GM18499 (cell line): ENCODE results near the gene ADM5.

Experiments
- ATAC-seq: cut with Tn5 transposase; IDR thresholded peaks from one replicate; pipeline ENCODE4 v1.9.1; 2021; ENCODE audit warnings: moderate number of reproducible peaks; ENCODE audit not compliant: insufficient read depth, unreplicated experiment

Gene ADM5, protein sequence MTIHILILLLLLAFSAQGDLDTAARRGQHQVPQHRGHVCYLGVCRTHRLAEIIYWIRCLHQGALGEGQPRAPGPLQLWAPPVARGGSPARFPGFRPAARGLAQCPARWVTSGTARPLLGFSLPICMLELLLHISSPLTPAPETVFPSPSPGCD

GRCh38 chr19:49689133-49690078 is at the start of gene ADM5:
Gene ADM5 (plus strand): TSS chr19:49689594. CDS start chr19:49689838, 244 bp downstream.
- ATAC-seq = no peak

DNA sequence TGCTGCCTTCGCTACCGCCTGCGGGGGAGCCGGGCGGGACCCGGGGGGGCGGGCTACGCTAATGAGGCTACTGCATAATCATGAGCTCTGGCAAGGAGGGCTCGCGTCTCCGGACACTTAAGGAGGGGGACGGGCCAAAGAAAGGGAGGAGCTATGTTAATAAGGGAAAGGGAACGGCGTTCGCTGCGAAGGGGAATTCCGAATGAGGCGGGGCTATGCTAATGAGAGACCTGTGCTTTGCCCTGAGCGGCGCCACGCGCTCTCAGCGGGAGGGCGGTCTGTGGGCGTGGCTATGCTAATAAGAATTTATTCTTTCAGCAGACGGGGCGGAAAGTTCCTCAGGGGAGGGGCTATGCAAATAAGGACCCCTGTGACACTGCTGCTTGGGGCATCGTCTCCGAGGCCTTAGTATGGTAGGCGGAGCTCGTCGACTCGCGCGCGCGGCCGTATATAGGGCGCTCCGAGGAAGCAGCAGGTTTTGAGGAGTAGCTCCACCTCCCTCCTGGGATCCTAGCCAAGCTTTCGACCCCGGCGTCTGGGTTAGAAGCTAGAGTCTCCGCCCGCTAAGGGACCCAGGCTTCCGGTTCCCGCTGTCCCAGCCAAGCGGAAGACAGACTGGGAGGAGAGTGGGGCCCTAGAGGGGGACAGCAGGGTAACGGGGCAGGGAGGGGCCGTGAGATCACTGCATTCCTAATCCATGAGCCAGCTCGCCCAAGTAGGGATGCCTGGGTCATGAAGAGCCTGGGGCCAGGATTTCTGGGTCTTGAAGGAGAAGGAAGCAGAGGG is 49.1 kb upstream of the ADM5 start, which contains the start of gene RRAS:
RRAS (minus strand) TSS at position 31 of the 786 bp plus-strand sequence. CDS start 45 bp downstream, outside the sequence.
- peak; percentile 46 for ATAC-seq

- ATAC-seq = peak; percentile 40
Observed at GRCh38 chr19:49641688-49642491, 47.5 kb upstream of the ADM5 start, which contains the start of gene SCAF1. Gene SCAF1 (plus strand): TSS chr19:49642209. CDS start chr19:49645027, 2,818 bp downstream.

- no peak for ATAC-seq
Observed at GRCh38 chr19:49642492-49643035, 46.8 kb upstream of the ADM5 start.

DNA sequence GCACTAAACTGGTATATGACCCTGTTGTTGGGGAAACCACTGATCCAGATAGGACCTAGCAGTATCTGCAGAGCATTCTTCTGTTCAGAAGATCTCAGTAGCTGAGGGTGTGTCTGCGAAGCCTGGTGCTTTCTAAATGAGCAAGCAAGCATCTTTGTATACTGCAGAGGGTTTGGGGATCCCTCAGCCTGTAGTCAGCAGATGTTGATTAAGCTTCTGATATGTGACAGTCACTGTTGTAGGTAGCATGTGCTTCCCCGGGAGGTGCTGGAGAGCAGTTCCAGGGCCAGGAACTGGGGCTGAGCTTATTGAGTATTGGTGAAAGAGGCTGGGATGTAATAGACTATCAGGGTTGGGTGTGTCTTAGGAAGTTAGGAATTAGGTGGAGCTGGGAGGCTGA is 45.9 kb upstream of the ADM5 start:
- no peak for ATAC-seq

DNA sequence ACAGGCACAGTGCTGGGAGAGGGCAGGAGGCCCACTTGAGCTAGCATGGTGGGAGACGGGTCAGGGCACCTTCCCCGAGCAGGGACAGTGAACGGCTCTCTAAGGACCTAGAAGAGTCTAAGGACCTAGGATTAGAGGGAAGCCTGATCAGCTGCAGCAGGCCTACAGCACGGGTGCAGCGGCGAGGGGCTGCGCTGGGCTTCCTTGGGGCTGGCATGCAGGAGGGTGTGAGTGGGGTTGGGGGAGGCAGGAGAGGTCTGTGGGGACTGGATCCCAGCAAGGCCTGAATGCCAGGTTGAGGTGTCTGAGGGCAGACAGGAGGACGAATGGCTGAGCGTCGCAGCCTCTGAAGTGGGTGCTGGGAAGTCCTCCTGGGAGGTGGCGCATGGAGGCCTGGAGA is 43.8 kb upstream of the ADM5 start:
- no peak for ATAC-seq

DNA sequence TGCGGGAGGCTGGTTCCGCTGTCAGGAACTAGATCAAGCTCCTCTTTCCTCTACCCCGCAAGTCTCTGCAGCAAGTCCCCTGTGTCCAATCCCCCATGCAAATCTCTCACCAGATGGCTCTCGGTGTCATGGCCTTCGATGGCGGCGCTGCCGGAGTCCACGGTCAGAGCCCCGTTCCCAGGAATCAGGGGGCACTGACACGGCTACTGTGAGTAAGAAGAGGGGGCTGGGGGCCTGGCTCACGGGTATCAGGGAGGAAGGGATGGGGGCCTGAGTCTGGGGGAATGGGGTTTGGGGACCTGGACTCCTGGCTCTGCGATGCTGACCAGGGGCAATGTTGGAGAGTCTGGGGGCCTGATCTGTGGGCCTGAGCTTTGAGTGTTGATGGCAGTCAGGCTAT is 43.4 kb upstream of the ADM5 start:
- no peak for ATAC-seq

GRCh38 chr19:49646586-49646985 is 42.8 kb upstream of the ADM5 start:
- ATAC-seq = no peak

DNA sequence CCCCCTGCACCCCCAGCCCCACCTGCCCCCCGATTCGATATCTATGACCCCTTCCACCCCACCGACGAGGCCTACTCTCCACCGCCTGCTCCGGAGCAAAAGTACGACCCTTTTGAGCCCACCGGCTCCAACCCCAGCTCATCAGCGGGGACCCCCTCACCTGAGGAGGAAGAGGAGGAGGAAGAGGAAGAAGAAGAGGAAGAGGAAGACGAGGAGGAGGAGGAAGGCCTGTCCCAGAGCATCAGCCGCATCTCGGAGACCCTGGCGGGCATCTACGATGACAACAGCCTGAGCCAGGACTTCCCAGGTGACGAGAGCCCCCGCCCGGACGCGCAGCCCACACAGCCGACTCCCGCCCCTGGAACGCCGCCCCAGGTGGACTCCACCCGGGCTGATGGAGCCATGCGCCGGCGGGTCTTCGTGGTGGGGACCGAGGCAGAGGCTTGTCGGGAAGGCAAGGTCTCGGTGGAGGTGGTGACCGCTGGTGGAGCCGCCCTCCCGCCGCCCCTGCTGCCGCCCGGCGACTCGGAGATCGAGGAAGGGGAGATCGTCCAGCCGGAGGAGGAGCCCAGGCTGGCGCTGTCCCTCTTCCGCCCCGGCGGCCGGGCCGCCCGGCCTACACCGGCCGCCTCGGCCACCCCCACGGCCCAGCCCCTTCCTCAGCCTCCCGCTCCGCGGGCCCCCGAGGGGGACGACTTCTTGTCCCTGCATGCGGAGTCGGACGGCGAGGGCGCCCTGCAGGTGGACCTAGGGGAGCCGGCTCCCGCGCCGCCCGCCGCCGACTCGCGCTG is 38.2 kb upstream of the ADM5 start:
- ATAC-seq = no peak

- no peak for ATAC-seq
Observed at GRCh38 chr19:49651820-49652550, 37.4 kb upstream of the ADM5 start.

- no peak for ATAC-seq
Observed at GRCh38 chr19:49652551-49653465, 36.6 kb upstream of the ADM5 start.

- ATAC-seq = no peak
Observed at GRCh38 chr19:49653466-49653806, 36.0 kb upstream of the ADM5 start.

DNA sequence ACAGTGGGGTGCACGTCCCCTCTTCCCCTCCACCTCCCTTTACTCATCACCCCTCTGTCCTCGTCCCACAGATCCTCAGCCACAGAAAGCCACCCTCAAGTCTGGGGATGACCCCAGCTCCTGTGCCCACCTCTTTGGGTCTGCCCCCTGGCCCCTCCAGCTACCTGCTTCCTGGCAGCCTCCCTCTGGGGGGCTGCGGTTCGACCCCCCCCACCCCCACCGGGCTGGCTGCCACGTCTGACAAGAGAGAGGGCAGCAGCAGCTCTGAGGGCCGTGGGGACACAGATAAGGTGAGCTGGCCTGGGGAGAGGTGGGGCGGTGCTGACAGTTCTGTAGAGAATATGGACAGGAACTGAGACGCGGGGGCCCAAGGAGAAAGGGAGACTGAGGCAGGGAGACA is 34.8 kb upstream of the ADM5 start:
- no peak for ATAC-seq

DNA sequence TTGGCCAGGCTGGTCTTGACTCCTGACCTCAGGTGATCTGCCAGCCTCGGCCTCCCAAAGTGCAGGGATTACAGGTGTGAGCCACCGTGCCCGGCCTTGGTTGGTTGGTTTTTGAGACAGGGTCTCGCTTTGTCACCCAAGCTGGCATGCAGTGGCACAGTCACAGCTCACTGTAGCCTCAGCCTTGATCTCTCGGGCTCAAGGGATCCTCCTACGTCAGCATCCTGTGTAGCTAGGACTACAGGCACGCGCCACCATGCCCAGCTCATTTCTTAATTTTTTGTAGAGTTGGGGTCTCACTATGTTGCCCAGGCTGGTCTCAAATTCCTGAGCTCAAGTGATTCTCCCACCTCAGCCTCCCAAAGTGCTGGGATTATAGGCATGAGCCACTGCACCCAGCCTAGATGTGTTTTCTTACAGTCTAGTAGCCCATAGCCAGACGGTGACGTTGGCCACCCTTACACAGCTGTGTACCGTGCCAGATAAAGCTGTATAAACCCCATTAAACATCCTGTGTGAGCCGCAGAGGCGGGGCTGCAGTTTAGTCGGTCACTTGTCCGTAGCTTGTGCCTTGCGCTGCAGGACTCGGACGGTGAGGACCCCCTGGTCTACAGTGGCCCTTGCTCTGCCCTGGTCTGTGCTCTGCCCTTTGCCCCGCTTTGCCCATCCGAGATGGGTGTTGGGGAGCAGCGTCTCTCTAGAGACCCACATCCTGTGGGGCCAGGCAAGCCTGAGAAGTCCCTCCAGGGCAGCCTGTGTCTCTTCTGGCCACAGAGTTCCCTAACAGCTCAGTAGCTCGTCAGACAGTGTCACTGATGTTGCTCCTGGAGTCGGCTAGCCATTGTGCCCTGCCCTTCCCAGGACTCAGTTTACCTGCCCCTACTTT is 33.6 kb upstream of the ADM5 start:
- ATAC-seq = no peak

- ATAC-seq = no peak
Observed at GRCh38 chr19:49656456-49657109, 32.8 kb upstream of the ADM5 start.
